OCI-LY1 (cell line): ENCODE results near the gene DCLK1.

Experiments used
- H2AFZ ChIP-seq: fragments of 200-600 bp; sonication (generic), shearing (Covaris generic); 2 replicates; pipeline ENCODE4 v1.6.0; 2014; ENCODE audit warnings: antibody characterized with exemption, mild to moderate bottlenecking, low read length
- H3F3A ChIP-seq: fragments of 200-600 bp; sonication (generic), shearing (Covaris generic); 2 replicates; pipeline ENCODE4 v1.6.0; 2014; ENCODE audit warnings: mild to moderate bottlenecking, antibody characterized with exemption, low read length, moderate library complexity; ENCODE audit not compliant: insufficient read depth
- H3K27ac ChIP-seq: fragments of 200-600 bp; sonication (generic); 2 replicates; pipeline ENCODE4 v1.5.1; 2014; ENCODE audit warnings: low read length, mixed run types, mild to moderate bottlenecking, low read depth; ENCODE audit not compliant: poor library complexity, severe bottlenecking
- H3K27me3 ChIP-seq: fragments of 200-600 bp; sonication (generic); 2 replicates; pipeline ENCODE4 v1.6.0; 2014; ENCODE audit warnings: antibody characterized with exemption, mild to moderate bottlenecking, low read length, moderate library complexity; ENCODE audit not compliant: insufficient read depth
- H3K36me3 ChIP-seq: fragments of 200-600 bp; sonication (generic); 2 replicates; pipeline ENCODE4 v1.6.1; 2014; ENCODE audit warnings: mild to moderate bottlenecking, antibody characterized with exemption, low read length, moderate library complexity, mixed read lengths; ENCODE audit not compliant: insufficient read depth
- H3K4me1 ChIP-seq: fragments of 200-600 bp; sonication (generic); 2 replicates; pipeline ENCODE4 v1.5.1; 2014; ENCODE audit warnings: mild to moderate bottlenecking, low read length, moderate library complexity; ENCODE audit not compliant: insufficient read depth, severe bottlenecking
- H3K4me2 ChIP-seq: fragments of 200-600 bp; sonication (generic), shearing (Covaris generic); 2 replicates; pipeline ENCODE4 v1.6.1; 2014; ENCODE audit warnings: low read length
- H3K4me3 ChIP-seq: fragments of 200-600 bp; sonication (generic); 2 replicates; pipeline ENCODE4 v1.5.1; 2014; ENCODE audit warnings: low read length, low read depth, mild to moderate bottlenecking, mixed read lengths; ENCODE audit not compliant: poor library complexity, severe bottlenecking
- H3K79me2 ChIP-seq: fragments of 200-600 bp; shearing (Covaris generic); 2 replicates; pipeline ENCODE4 v1.6.1; 2016; ENCODE audit warnings: mixed run types, low read length, mixed read lengths; ENCODE audit not compliant: insufficient read depth
- H3K9ac ChIP-seq: fragments of 200-600 bp; sonication (generic), shearing (Covaris generic); 2 replicates; pipeline ENCODE4 v1.6.1; 2014; ENCODE audit warnings: mild to moderate bottlenecking, low read length, mixed read lengths
- H3K9me2 ChIP-seq: fragments of 200-600 bp; sonication (generic), shearing (Covaris generic); 2 replicates; pipeline ENCODE4 v1.6.1; 2014; ENCODE audit warnings: low read depth, mild to moderate bottlenecking, low read length, mixed read lengths
- H3K9me3 ChIP-seq: fragments of 200-600 bp; shearing (Covaris generic); 2 replicates; pipeline ENCODE4 v1.6.1; 2014; ENCODE audit warnings: low read length, mixed read lengths
- H4K20me1 ChIP-seq: fragments of 200-600 bp; sonication (generic), shearing (Covaris generic); 2 replicates; pipeline ENCODE4 v1.6.0; 2016; ENCODE audit warnings: mild to moderate bottlenecking, low read length; ENCODE audit not compliant: insufficient read depth
- CTCF ChIP-seq: fragments of 200-600 bp; sonication (generic), shearing (Covaris generic); IDR thresholded peaks from 2 replicates; pipeline ENCODE4 v1.5.1; 2017; ENCODE audit warnings: mild to moderate bottlenecking, antibody characterized with exemption, low read length, moderate library complexity, mixed read lengths
- EZH2 ChIP-seq: fragments of 200-600 bp; sonication (generic), shearing (Covaris generic); IDR thresholded peaks from 2 replicates; pipeline ENCODE4 v1.8.0; 2017; ENCODE audit warnings: borderline replicate concordance, mixed run types, mild to moderate bottlenecking, antibody characterized with exemption, low read length, moderate library complexity, mixed read lengths

DCLK1 gene

GRCh38 chr13:35888981-35889380 lies 242.2 kb downstream of the DCLK1 start:
- Histone ChIP-seq H4K20me1 (no peaks in the 10 kb centered on the region), H3K9ac (no peak overlapping the region), H3K9me2 (no peaks in the 10 kb centered on the region), H3K4me2 (no peak overlapping the region), H3F3A (no peaks in the 10 kb centered on the region), H3K79me2 (no peaks in the 10 kb centered on the region), H2AFZ (no peak overlapping the region), H3K4me3 (no peak overlapping the region), H3K27me3 (no peaks in the 10 kb centered on the region), H3K27ac (no peak overlapping the region), H3K4me1 (no peaks in the 10 kb centered on the region), H3K9me3 (no peaks in the 10 kb centered on the region), H3K36me3 (no peaks in the 10 kb centered on the region)
- TF ChIP-seq EZH2 (no peak), CTCF (no peak)

- H3K9me2 ChIP-seq = no peaks in the 10 kb centered on the region
- no peak overlapping the region for H3K4me2 ChIP-seq
- no peak overlapping the region for H3K4me3 ChIP-seq
- no peaks in the 10 kb centered on the region for H3K36me3 ChIP-seq
- H3K27ac ChIP-seq = no peak overlapping the region
- H3K4me1 ChIP-seq = no peaks in the 10 kb centered on the region
- no peaks in the 10 kb centered on the region for H3K9me3 ChIP-seq
- H3K79me2 ChIP-seq = no peaks in the 10 kb centered on the region
- no peaks in the 10 kb centered on the region for H4K20me1 ChIP-seq
- no peaks in the 10 kb centered on the region for H3K27me3 ChIP-seq
- TF ChIP-seq EZH2 (no peak), CTCF (no peak)
- H3F3A ChIP-seq = no peaks in the 10 kb centered on the region
- H3K9ac ChIP-seq = no peak overlapping the region
- no peak overlapping the region for H2AFZ ChIP-seq
These were observed 242.7 kb downstream of the DCLK1 start for GRCh38 chr13:35888457-35888883.

- no peak overlapping the region for H3K9ac ChIP-seq
- no peak overlapping the region for H2AFZ ChIP-seq
- H3K27me3 ChIP-seq = no peaks in the 10 kb centered on the region
- no peak for TF ChIP-seq CTCF
- no peak for TF ChIP-seq EZH2
- H3K4me3 ChIP-seq = no peak overlapping the region
- H3K79me2 ChIP-seq = no peaks in the 10 kb centered on the region
- no peaks in the 10 kb centered on the region for H3K36me3 ChIP-seq
- H3K9me2 ChIP-seq = no peaks in the 10 kb centered on the region
- H3K27ac ChIP-seq = no peak overlapping the region
- no peaks in the 10 kb centered on the region for H3K4me1 ChIP-seq
- H4K20me1 ChIP-seq = no peaks in the 10 kb centered on the region
- H3K9me3 ChIP-seq = no peaks in the 10 kb centered on the region
- H3K4me2 ChIP-seq = no peak overlapping the region
- H3F3A ChIP-seq = no peaks in the 10 kb centered on the region
These were observed 244.0 kb downstream of the DCLK1 start for GRCh38 chr13:35887115-35887666.
